Measurements from ENCODE around the gene PKDCC.

PKDCC gene

DNA sequence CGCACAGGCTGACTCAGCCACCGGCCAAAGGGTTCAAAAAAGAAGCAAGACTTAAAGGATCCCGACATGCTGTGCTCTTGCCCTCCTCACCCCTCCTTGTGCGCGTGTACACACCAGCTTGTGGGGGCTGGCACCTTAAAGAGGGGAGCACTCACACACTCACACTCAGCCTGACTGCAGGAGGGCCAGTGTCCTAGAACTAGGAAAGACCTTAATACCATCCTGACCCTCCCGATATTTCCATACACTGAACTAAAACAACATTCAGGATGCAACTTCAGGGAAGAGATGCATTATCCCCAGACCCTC lies 5.6 kb downstream of the PKDCC start:
- FAIRE-seq (no peak), DNase-seq (ENCODE audit: insufficient read length, low spot score) (no peak)
- TF ChIP-seq POLR2AphosphoS5 (IDR thresholded peaks at IDR 0.05; ENCODE audit: low read depth, low read length), result no peak
- no peak for TF ChIP-seq PAX5 (IDR thresholded peaks at IDR 0.05; ENCODE audit: insufficient read depth, low read length, severe bottlenecking)
- no peak for TF ChIP-seq TAF1 (IDR thresholded peaks at IDR 0.05; ENCODE audit: low read depth, low read length)

DNA sequence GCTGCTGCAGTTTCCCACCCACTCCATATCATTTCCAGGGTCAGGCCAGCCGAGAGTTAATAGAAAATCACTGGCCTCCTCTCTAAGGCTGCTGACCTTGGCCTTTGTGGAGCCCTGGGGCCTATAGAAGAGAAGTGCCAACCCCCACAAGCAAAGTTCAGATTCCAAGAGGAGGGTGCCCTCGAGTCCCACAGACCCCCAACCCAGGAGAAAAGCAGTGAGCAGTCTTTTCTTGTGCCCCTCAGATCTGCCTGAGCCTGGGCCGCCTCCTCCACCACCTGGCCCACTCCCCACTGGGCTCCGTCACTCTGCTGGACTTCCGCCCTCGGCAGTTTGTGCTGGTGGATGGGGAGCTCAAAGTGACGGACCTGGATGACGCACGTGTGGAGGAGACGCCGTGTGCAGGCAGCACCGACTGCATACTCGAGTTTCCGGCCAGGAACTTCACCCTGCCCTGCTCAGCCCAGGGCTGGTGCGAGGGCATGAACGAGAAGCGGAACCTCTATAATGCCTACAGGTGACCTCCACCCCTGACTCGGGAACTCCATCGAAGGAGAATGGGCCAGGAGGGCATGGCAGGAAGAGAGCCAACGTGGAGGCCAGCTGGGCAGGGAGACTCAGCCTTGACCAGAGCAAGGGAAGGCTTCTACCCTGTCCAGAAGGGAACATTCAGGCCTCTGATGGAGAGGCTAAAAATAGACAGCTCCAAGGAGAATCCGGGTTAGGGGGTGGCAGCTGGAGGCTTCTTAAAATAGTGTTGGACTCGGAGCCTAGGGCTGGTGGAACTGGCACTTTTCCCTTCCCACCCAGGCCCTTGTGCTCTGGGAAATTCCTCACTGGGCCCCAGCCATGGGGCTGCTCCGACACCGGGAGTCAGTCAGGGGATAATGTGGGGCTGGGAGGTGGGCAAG lies 6.2 kb downstream of the PKDCC start:
- DNase-seq (ENCODE audit: insufficient read length, low spot score), result no peak
- no peak for TF ChIP-seq POU2F2 (IDR thresholded peaks at IDR 0.05; ENCODE audit: low read depth, low read length)
- TF ChIP-seq POLR2AphosphoS5 (IDR thresholded peaks at IDR 0.05; ENCODE audit: low read depth, low read length), result no peak
- no peak for TF ChIP-seq PAX5 (IDR thresholded peaks at IDR 0.05; ENCODE audit: insufficient read depth, low read length, severe bottlenecking)
- no peak for TF ChIP-seq TAF1 (IDR thresholded peaks at IDR 0.05; ENCODE audit: low read depth, low read length)
- TF ChIP-seq SPI1 (IDR thresholded peaks at IDR 0.05; ENCODE audit: low read depth, low read length), result no peak
- no peak for FAIRE-seq

GRCh38 chr2:42054714-42055430 lies 7.1 kb downstream of the PKDCC start:
- no peak for FAIRE-seq
- TF ChIP-seq POLR2AphosphoS5 (IDR thresholded peaks at IDR 0.05; ENCODE audit: low read depth, low read length) (no peak), PAX5 (IDR thresholded peaks at IDR 0.05; ENCODE audit: insufficient read depth, low read length, severe bottlenecking) (no peak), POLR2A (IDR thresholded peaks at IDR 0.05; ENCODE audit: low read depth, low read length) (no peak), POU2F2 (IDR thresholded peaks at IDR 0.05; ENCODE audit: low read depth, low read length) (no peak)
- DNase-seq (ENCODE audit: insufficient read length, low spot score), result no peak

GRCh38 chr2:42055573-42056514 lies 8.0 kb downstream of the PKDCC start:
- FAIRE-seq (no peak), DNase-seq (ENCODE audit: insufficient read length, low spot score) (no peak)
- TF ChIP-seq SPI1 (IDR thresholded peaks at IDR 0.05; ENCODE audit: low read depth, low read length), result no peak
- TF ChIP-seq POLR2A (IDR thresholded peaks at IDR 0.05; ENCODE audit: low read depth, low read length), result no peak
- no peak for TF ChIP-seq PAX5 (IDR thresholded peaks at IDR 0.05; ENCODE audit: insufficient read depth, low read length, severe bottlenecking)
- TF ChIP-seq TAF1 (IDR thresholded peaks at IDR 0.05; ENCODE audit: low read depth, low read length), result no peak

DNA sequence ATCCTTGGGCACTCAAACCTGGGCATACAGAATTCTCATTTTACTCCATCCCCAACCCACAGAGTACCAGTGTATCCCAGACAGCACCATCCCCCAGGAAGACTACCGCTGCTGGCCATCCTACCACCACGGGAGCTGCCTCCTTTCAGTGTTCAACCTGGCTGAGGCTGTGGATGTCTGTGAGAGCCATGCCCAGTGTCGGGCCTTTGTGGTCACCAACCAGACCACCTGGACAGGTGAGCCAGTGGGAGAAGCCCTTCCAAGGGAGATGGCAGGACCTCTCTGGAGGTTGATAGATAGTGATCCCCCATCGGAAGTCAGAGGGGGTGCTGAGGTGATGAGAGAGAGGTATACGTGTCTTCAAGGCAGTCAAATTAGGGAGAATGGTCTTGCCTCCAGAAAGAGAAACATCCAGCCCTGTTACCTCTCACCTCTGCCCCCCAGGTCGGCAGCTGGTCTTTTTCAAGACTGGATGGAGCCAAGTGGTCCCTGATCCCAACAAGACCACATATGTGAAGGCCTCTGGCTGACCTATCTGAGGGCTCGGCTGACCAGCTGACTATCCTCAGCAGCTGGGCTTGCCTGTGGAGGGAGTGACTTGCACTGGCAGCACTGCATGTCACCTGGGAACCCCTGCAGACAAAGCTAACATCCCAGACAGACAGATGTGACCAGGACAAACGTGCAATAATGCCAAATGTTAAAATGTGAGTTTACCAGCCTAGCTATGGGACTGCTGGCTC lies 9.5 kb downstream of the PKDCC start:
- FAIRE-seq, result no peak
- no peak for DNase-seq (ENCODE audit: insufficient read length, low spot score)
- TF ChIP-seq SPI1 (IDR thresholded peaks at IDR 0.05; ENCODE audit: low read depth, low read length) (no peak), POU2F2 (IDR thresholded peaks at IDR 0.05; ENCODE audit: low read depth, low read length) (no peak), POLR2A (IDR thresholded peaks at IDR 0.05; ENCODE audit: low read depth, low read length) (no peak), PAX5 (IDR thresholded peaks at IDR 0.05; ENCODE audit: insufficient read depth, low read length, severe bottlenecking) (no peak), TAF1 (IDR thresholded peaks at IDR 0.05; ENCODE audit: low read depth, low read length) (no peak), POLR2AphosphoS5 (IDR thresholded peaks at IDR 0.05; ENCODE audit: low read depth, low read length) (no peak)

- DNase-seq (ENCODE audit: insufficient read length, low spot score), result no peak
- no peak for FAIRE-seq
- TF ChIP-seq POU2F2 (IDR thresholded peaks at IDR 0.05; ENCODE audit: low read depth, low read length), result no peak
- no peak for TF ChIP-seq TAF1 (IDR thresholded peaks at IDR 0.05; ENCODE audit: low read depth, low read length)
These were observed 10.2 kb downstream of the PKDCC start for GRCh38 chr2:42057902-42058450.

- FAIRE-seq (no peak), DNase-seq (ENCODE audit: insufficient read length, low spot score) (no peak)
- no peak for TF ChIP-seq TAF1 (IDR thresholded peaks at IDR 0.05; ENCODE audit: low read depth, low read length)
- TF ChIP-seq PAX5 (IDR thresholded peaks at IDR 0.05; ENCODE audit: insufficient read depth, low read length, severe bottlenecking), result no peak
- TF ChIP-seq SPI1 (IDR thresholded peaks at IDR 0.05; ENCODE audit: low read depth, low read length), result no peak
- TF ChIP-seq POLR2A (IDR thresholded peaks at IDR 0.05; ENCODE audit: low read depth, low read length), result no peak
- no peak for TF ChIP-seq POU2F2 (IDR thresholded peaks at IDR 0.05; ENCODE audit: low read depth, low read length)
- TF ChIP-seq POLR2AphosphoS5 (IDR thresholded peaks at IDR 0.05; ENCODE audit: low read depth, low read length), result no peak
These were observed 11.6 kb downstream of the PKDCC start for GRCh38 chr2:42059261-42059898.

DNA sequence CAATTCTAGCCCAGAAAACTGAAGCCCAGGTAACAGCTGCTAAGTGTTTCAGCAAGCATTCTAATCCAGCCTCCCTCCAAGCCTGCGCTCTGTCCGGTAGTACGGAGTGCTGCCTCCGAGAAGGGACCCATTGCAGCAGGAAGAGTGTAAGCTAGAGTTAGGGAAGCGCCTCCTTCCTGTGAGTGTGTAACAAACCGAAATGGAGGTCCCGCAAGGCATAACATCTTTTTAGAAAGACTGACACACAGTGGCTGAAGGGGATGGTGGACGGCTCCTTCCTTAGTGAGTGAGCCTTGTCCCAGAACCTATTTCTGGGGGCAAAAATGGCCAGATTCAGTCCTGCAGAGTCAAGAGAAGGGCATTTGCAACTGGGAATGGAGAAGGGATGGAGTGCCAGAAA lies 12.2 kb downstream of the PKDCC start:
- FAIRE-seq (no peak), DNase-seq (ENCODE audit: insufficient read length, low spot score) (no peak)
- TF ChIP-seq SPI1 (IDR thresholded peaks at IDR 0.05; ENCODE audit: low read depth, low read length), result no peak
- no peak for TF ChIP-seq PAX5 (IDR thresholded peaks at IDR 0.05; ENCODE audit: insufficient read depth, low read length, severe bottlenecking)
- TF ChIP-seq POU2F2 (IDR thresholded peaks at IDR 0.05; ENCODE audit: low read depth, low read length), result no peak
- no peak for TF ChIP-seq POLR2A (IDR thresholded peaks at IDR 0.05; ENCODE audit: low read depth, low read length)
- no peak for TF ChIP-seq TAF1 (IDR thresholded peaks at IDR 0.05; ENCODE audit: low read depth, low read length)
- no peak for TF ChIP-seq POLR2AphosphoS5 (IDR thresholded peaks at IDR 0.05; ENCODE audit: low read depth, low read length)
